CD4-positive, alpha-beta T cell (primary cell): ENCODE data around the gene CLDN10. TPM values are rescaled to one million over a fixed set of nuclear protein-coding genes. Genes with fewer than 3 reads are reported as not detected.
"Not testable (repeated sequence)": the region's sequence is repeated elsewhere in the genome, so short reads cannot be mapped to it uniquely, and the experiment has no call there.

Experiments used
- ATAC-seq: fragments of 200-7000 bp; cut with Tn5 transposase; one replicate; pipeline ENCODE4 v1.10.0; 2022; ENCODE audit warnings: mild to moderate bottlenecking; ENCODE audit not compliant: poor library complexity
- CTCF ChIA-PET: fragments of 350-600 bp; sonication (Branson Sonifier 250); formaldehyde crosslinking; loops from one replicate; lab custom pipeline; 2021; ENCODE audit warnings: antibody characterized with exemption, inconsistent platforms; lab: Charles Lee
- POLR2A ChIA-PET: fragments of 350-600 bp; sonication (Branson Sonifier 250); formaldehyde crosslinking; loops from one replicate; lab custom pipeline; 2021; ENCODE audit warnings: antibody characterized with exemption, inconsistent platforms; lab: Charles Lee
- DNase-seq, 14 experiments: peaks; one replicate each; pipeline ENCODE4 v3.0.0-alpha.2; 2013 to 2020; ENCODE audit warnings: mixed read lengths in 2 of 14
- H3K27ac ChIP-seq, 2 donors: one replicate each; pipeline versions ENCODE4 v1.5.1 to v1.7.0; 2013; ENCODE audit warnings: low read length in 2 of 2, low read depth in 1 of 2, mild to moderate bottlenecking in 1 of 2
- H3K27me3 ChIP-seq, 2 experiments: 1 replicate in 1 of 2; 2 replicates in 1 of 2; pipeline versions ENCODE4 v1.6.1 to v1.7.0; 2013; ENCODE audit warnings: low read length in 2 of 2, control low read depth in 1 of 2, mild to moderate bottlenecking in 1 of 2, moderate library complexity in 1 of 2; ENCODE audit not compliant: insufficient read depth in 2 of 2, control insufficient read depth in 1 of 2
- H3K36me3 ChIP-seq: one replicate; pipeline ENCODE4 v1.6.1; 2013; ENCODE audit warnings: low read length, control low read depth; ENCODE audit not compliant: insufficient read depth
- H3K4me1 ChIP-seq: one replicate; pipeline ENCODE4 v1.6.1; 2013; ENCODE audit warnings: low read length, control low read depth; ENCODE audit not compliant: insufficient read depth
- H3K4me3 ChIP-seq: one replicate; pipeline ENCODE4 v1.5.1; 2013; ENCODE audit warnings: mild to moderate bottlenecking, low read length, moderate library complexity
- H3K9me3 ChIP-seq, 2 experiments: 1 replicate in 1 of 2; 2 replicates in 1 of 2; pipeline versions ENCODE4 v1.6.1 to v1.7.0; 2013; ENCODE audit warnings: low read length in 2 of 2, mild to moderate bottlenecking in 2 of 2, control low read depth in 1 of 2, moderate library complexity in 1 of 2; ENCODE audit not compliant: control insufficient read depth in 1 of 2, insufficient read depth in 1 of 2
- H3K27ac Mint-ChIP-seq: one replicate; pipeline ENCODE4 v1.8.0; 2020; ENCODE audit warnings: mixed read lengths
- H3K27me3 Mint-ChIP-seq: one replicate; pipeline ENCODE4 v1.8.0; 2021; ENCODE audit warnings: mixed read lengths
- H3K36me3 Mint-ChIP-seq: one replicate; pipeline ENCODE4 v1.8.0; 2021; ENCODE audit warnings: low read depth, mixed read lengths
- H3K4me1 Mint-ChIP-seq: one replicate; pipeline ENCODE4 v1.8.0; 2021; ENCODE audit warnings: low read depth, mixed read lengths
- H3K4me3 Mint-ChIP-seq: one replicate; pipeline ENCODE4 v1.8.0; 2020; ENCODE audit warnings: mild to moderate bottlenecking, mixed read lengths
- H3K9me3 Mint-ChIP-seq: one replicate; pipeline ENCODE4 v1.8.0; 2020; ENCODE audit warnings: mixed read lengths
- CTCF ChIP-seq: fragments of 200-600 bp; IDR thresholded peaks from one replicate; pipeline ENCODE4 v1.8.0; 2022; ENCODE audit warnings: antibody characterized with exemption, mild to moderate bottlenecking
- intact Hi-C, 2 experiments: fragments of 100-400 bp; cut with DNase I in 1 of 2; cut with micrococcal nuclease in 1 of 2; formaldehyde crosslinking; loops; one replicate each; pipeline versions ENCODE4 v1.15.1 to v1.9.0; 2023 to 2025; cut with DNase I, micrococcal nuclease
- total RNA-seq, 174 experiments: library from RNA in 2 of 174; stranded (reverse) in 2 of 174; gene quantifications; one replicate each; pipeline ENCODE4 v1.2.3 and lab custom pipeline; 2021 to 2026

The CLDN10 gene
- total RNA-seq, 2 experiments from 2014 or later: not detected

GRCh38 chr13:95512957-95513356, 39.6 kb upstream of the CLDN10 start:
- no peaks in the 10 kb centered on the region for H3K36me3 Mint-ChIP-seq
- H3K4me1 Mint-ChIP-seq: no peaks in the 10 kb centered on the region
- ATAC-seq (no peak), DNase-seq (no peak)
- no peak overlapping the region for H3K27ac ChIP-seq
- peaks cover 23% of the 10 kb centered on the region for H3K27me3 Mint-ChIP-seq
- TF ChIP-seq CTCF: no peak
- H3K4me3 ChIP-seq: no peak overlapping the region
- H3K36me3 ChIP-seq: no peaks in the 10 kb centered on the region
- H3K9me3 Mint-ChIP-seq: no peaks in the 10 kb centered on the region
- intact Hi-C loops: no loop called here
- no peaks in the 10 kb centered on the region for H3K4me1 ChIP-seq
- no peak overlapping the region for H3K4me3 Mint-ChIP-seq
- ChIA-PET CTCF (no interaction called here), POLR2A (no interaction called here)
- peaks cover 3 to 4% of the 10 kb centered on the region in 2 experiments for H3K27me3 ChIP-seq
- no peaks in the 10 kb centered on the region for H3K9me3 ChIP-seq
- H3K27ac Mint-ChIP-seq: no peak overlapping the region

- H3K36me3 Mint-ChIP-seq, H3K27me3 ChIP-seq, H3K4me1 Mint-ChIP-seq: not testable (repeated sequence)
Observed at GRCh38 chr13:95515606-95516005, 36.9 kb upstream of the CLDN10 start.

GRCh38 chr13:95516021-95516420, 36.5 kb upstream of the CLDN10 start:
- ATAC-seq (no peak), DNase-seq (no peak)
- TF ChIP-seq CTCF: no peak
- no peak overlapping the region for H3K4me3 ChIP-seq
- no peaks in the 10 kb centered on the region for H3K4me1 ChIP-seq
- H3K27me3 ChIP-seq: peaks cover 0 to 4% of the 10 kb centered on the region in 2 experiments
- Mint-ChIP-seq H3K4me3 (no peak overlapping the region), H3K9me3 (no peaks in the 10 kb centered on the region), H3K4me1 (no peaks in the 10 kb centered on the region), H3K27ac (no peak overlapping the region), H3K36me3 (no peaks in the 10 kb centered on the region), H3K27me3 (peaks cover 28% of the 10 kb centered on the region)
- POLR2A ChIA-PET: no interaction called here
- CTCF ChIA-PET: no interaction called here
- no peak overlapping the region for H3K27ac ChIP-seq
- H3K9me3 ChIP-seq: no peaks in the 10 kb centered on the region
- H3K36me3 ChIP-seq: no peaks in the 10 kb centered on the region
- intact Hi-C loops: no loop called here

More at GRCh38 chr13:95515606-95516005, 36.9 kb upstream of the CLDN10 start:
- H3K27ac Mint-ChIP-seq, H3K27ac ChIP-seq, ATAC-seq, CTCF ChIA-PET, POLR2A ChIA-PET, H3K4me1 ChIP-seq, H3K4me3 ChIP-seq, DNase-seq, H3K4me3 Mint-ChIP-seq, H3K36me3 ChIP-seq, H3K9me3 Mint-ChIP-seq, intact Hi-C loops, H3K9me3 ChIP-seq: not testable (repeated sequence)
- H3K27me3 Mint-ChIP-seq: peaks cover 28% of the 10 kb centered on the region

- no peaks in the 10 kb centered on the region for H3K4me1 ChIP-seq
- Mint-ChIP-seq H3K4me1 (no peaks in the 10 kb centered on the region), H3K4me3 (no peak overlapping the region), H3K36me3 (no peaks in the 10 kb centered on the region), H3K27ac (no peak overlapping the region), H3K9me3 (no peaks in the 10 kb centered on the region), H3K27me3 (peaks cover 28% of the 10 kb centered on the region)
- ChIA-PET CTCF (no interaction called here), POLR2A (no interaction called here)
- no peaks in the 10 kb centered on the region for H3K36me3 ChIP-seq
- DNase-seq (no peak), ATAC-seq (no peak)
- peaks cover 0 to 4% of the 10 kb centered on the region in 2 experiments for H3K27me3 ChIP-seq
- H3K9me3 ChIP-seq: no peaks in the 10 kb centered on the region
- no peak for TF ChIP-seq CTCF
- H3K4me3 ChIP-seq: no peak overlapping the region
- intact Hi-C loops: no loop called here
- no peak overlapping the region for H3K27ac ChIP-seq
Observed at GRCh38 chr13:95516492-95516891, 36.0 kb upstream of the CLDN10 start.
